GM12878 (cell line): Measurements from ENCODE around the gene RETN. TPM values are rescaled to one million over a fixed set of nuclear protein-coding genes. Genes with fewer than 3 reads are reported as not detected.
A peak's percentile ranks its signal among the peaks of the same experiment; 100 is the strongest.

ENCODE experiments used
- ATAC-seq: fragments of 200-7000 bp; cut with Tn5 transposase; 3 replicates; pipeline ENCODE4 v1.9.1; 2020; ENCODE audit warnings: mild to moderate bottlenecking, moderate library complexity
- BruUV-seq: library from RNA; stranded (reverse); fragments of 400-500 nt; replicated peaks from 2 replicates; lab custom pipeline; 2021; lab: Mats Ljungman, UMichigan
- CTCF ChIA-PET: fragments of 300-600 bp; sonication (Branson Sonifier 250); formaldehyde crosslinking; extraction: SDS; loops from one replicate; lab custom pipeline; 2021; ENCODE audit warnings: inconsistent platforms; lab: Yijun Ruan, JAX
- POLR2A ChIA-PET: fragments of 350-600 bp; formaldehyde crosslinking; extraction: SDS; loops from one replicate; lab custom pipeline; 2021; ENCODE audit warnings: inconsistent platforms; lab: Charles Lee
- RAD21 ChIA-PET: fragments of 300-600 bp; sonication (Branson Sonifier 250); formaldehyde crosslinking; loops from one replicate; lab custom pipeline; 2023; ENCODE audit warnings: antibody characterized with exemption; ENCODE audit not compliant: unreplicated experiment; lab: Charles Lee
- SMC1A ChIA-PET: fragments of 300-600 bp; sonication (Branson Sonifier 250); formaldehyde crosslinking; loops from one replicate; lab custom pipeline; 2023; ENCODE audit not compliant: unreplicated experiment, uncharacterized antibody; lab: Charles Lee
- DNase-seq: peaks from one replicate; pipeline ENCODE4 v3.0.0-alpha.2; 2011; ENCODE audit warnings: low read depth, low spot score
- FAIRE-seq: peaks from 3 replicates; lab custom pipeline; 2011; peaks lifted over from hg19 to GRCh38; lab: Jason Lieb, UNC
- H2AFZ ChIP-seq: 2 replicates; pipeline ENCODE4 v1.6.0; 2011; ENCODE audit warnings: low read depth, low read length, control low read depth; ENCODE audit not compliant: control insufficient read depth
- H3K27ac ChIP-seq: 2 replicates; pipeline ENCODE4 v1.5.1; 2011; ENCODE audit warnings: control low read depth; ENCODE audit not compliant: control insufficient read depth, insufficient read depth
- H3K27me3 ChIP-seq, 2 experiments: replicated peaks in 1 of 2; 2 replicates each; pipeline versions ENCODE4 v1.6.0 to v1.6.1; 2011; ENCODE audit warnings: low read length in 1 of 2; ENCODE audit not compliant: control insufficient read depth in 2 of 2, insufficient read depth in 2 of 2
- H3K36me3 ChIP-seq, 2 experiments: 2 replicates each; pipeline ENCODE4 v1.5.1; 2011; ENCODE audit warnings: low read length in 1 of 2; ENCODE audit not compliant: control insufficient read depth in 2 of 2, insufficient read depth in 2 of 2
- H3K4me1 ChIP-seq: 2 replicates; pipeline ENCODE4 v1.6.1; 2011; ENCODE audit warnings: mild to moderate bottlenecking, low read length, moderate library complexity, mixed read lengths; ENCODE audit not compliant: control insufficient read depth, insufficient read depth
- H3K4me2 ChIP-seq: 2 replicates; pipeline ENCODE4 v1.6.0; 2011; ENCODE audit warnings: control low read depth; ENCODE audit not compliant: control insufficient read depth, insufficient read depth
- H3K4me3 ChIP-seq: fragments of 200-600 bp; sonication (generic); 2 replicates; pipeline ENCODE4 v1.5.1; 2016
- H3K79me2 ChIP-seq: 2 replicates; pipeline ENCODE4 v1.6.0; 2011; ENCODE audit warnings: low read length; ENCODE audit not compliant: control insufficient read depth, insufficient read depth
- H3K9ac ChIP-seq: 2 replicates; pipeline ENCODE4 v1.8.0; 2011; ENCODE audit warnings: low read length, control low read depth, mixed read lengths; ENCODE audit not compliant: control insufficient read depth, insufficient read depth
- H3K9me3 ChIP-seq: replicated peaks from 3 replicates; pipeline ENCODE4 v1.5.1; 2011; ENCODE audit warnings: mild to moderate bottlenecking, low read length; ENCODE audit not compliant: control insufficient read depth, insufficient read depth
- H4K20me1 ChIP-seq: 2 replicates; pipeline ENCODE4 v1.6.0; 2011; ENCODE audit not compliant: control insufficient read depth, insufficient read depth
- ATF7 ChIP-seq: fragments of 450-650 bp; IDR thresholded peaks from 2 replicates; pipeline ENCODE4 v1.6.1; 2016; ENCODE audit warnings: low read depth, mild to moderate bottlenecking
- BHLHE40 ChIP-seq, 2 experiments: fragments of 450-650 bp in 1 of 2; IDR thresholded peaks; 2 replicates each; pipeline ENCODE4 v1.6.1; 2011 to 2017; ENCODE audit warnings: low read depth in 2 of 2, borderline replicate concordance in 1 of 2, improper control_type of control experiment in 1 of 2, low read length in 1 of 2, mild to moderate bottlenecking in 1 of 2
- BRCA1 ChIP-seq: IDR thresholded peaks from 2 replicates; pipeline ENCODE4 v1.6.1; 2011; ENCODE audit warnings: low read depth, low read length, improper control_type of control experiment
- FOS ChIP-seq: IDR thresholded peaks from 3 replicates; pipeline ENCODE4 v1.6.1; 2011; ENCODE audit warnings: borderline replicate concordance; ENCODE audit not compliant: insufficient read length; ENCODE audit errors: extremely low read depth
- IRF4 ChIP-seq: IDR thresholded peaks from 2 replicates; pipeline ENCODE4 v1.6.1; 2011; ENCODE audit warnings: low read depth, low read length
- KLF5 ChIP-seq: fragments of 450-650 bp; IDR thresholded peaks from 2 replicates; pipeline ENCODE4 v1.6.1; 2014; ENCODE audit warnings: mild to moderate bottlenecking; ENCODE audit not compliant: partially characterized antibody
- MYB ChIP-seq: fragments of 150-350 bp; IDR thresholded peaks from 2 replicates; pipeline ENCODE4 v1.6.1; 2014; ENCODE audit warnings: mild to moderate bottlenecking, low read depth, low read length, borderline replicate concordance
- NBN ChIP-seq: fragments of 450-650 bp; IDR thresholded peaks from 2 replicates; pipeline ENCODE4 v1.6.1; 2016
- NR2C1 ChIP-seq: fragments of 450-650 bp; IDR thresholded peaks from 2 replicates; pipeline ENCODE4 v1.6.1; 2017; ENCODE audit warnings: antibody characterized with exemption, mild to moderate bottlenecking, moderate library complexity
- NR2F1 ChIP-seq: fragments of 450-650 bp; conservative IDR thresholded peaks from 2 replicates; pipeline ENCODE4 v1.6.1; 2017; ENCODE audit warnings: mild to moderate bottlenecking
- POLR2A ChIP-seq: IDR thresholded peaks from 2 replicates; pipeline ENCODE4 v1.6.1; 2011; ENCODE audit warnings: low read depth, mild to moderate bottlenecking, low read length
- SMAD1 ChIP-seq: fragments of 450-650 bp; IDR thresholded peaks from 2 replicates; pipeline ENCODE4 v1.6.1; 2018; ENCODE audit warnings: mild to moderate bottlenecking, low read depth; ENCODE audit not compliant: partially characterized antibody
- STAT1 ChIP-seq: fragments of 450-650 bp; conservative IDR thresholded peaks from 2 replicates; pipeline ENCODE4 v1.6.1; 2014; ENCODE audit warnings: antibody characterized with exemption, mild to moderate bottlenecking
- SUPT20H ChIP-seq: IDR thresholded peaks from 2 replicates; pipeline ENCODE4 v1.6.1; 2011; ENCODE audit warnings: low read depth, mild to moderate bottlenecking, low read length, moderate library complexity, borderline replicate concordance; ENCODE audit not compliant: control insufficient read depth
- YY1 ChIP-seq: IDR thresholded peaks from 2 replicates; pipeline ENCODE4 v1.6.1; 2011; ENCODE audit warnings: low read depth, mild to moderate bottlenecking, low read length
- ZNF24 ChIP-seq: fragments of 450-650 bp; IDR thresholded peaks from 2 replicates; pipeline ENCODE4 v1.6.1; 2017; ENCODE audit warnings: antibody characterized with exemption, mild to moderate bottlenecking
- ZNF622 ChIP-seq: fragments of 450-650 bp; IDR thresholded peaks from 2 replicates; pipeline ENCODE4 v1.6.1; 2017; ENCODE audit warnings: mild to moderate bottlenecking, inconsistent platforms
- WGBS: methylation state at CpG from one replicate; pipeline ENCODE4 v1.1.6; 2016; ENCODE audit warnings: low lambda C conversion rate; ENCODE audit not compliant: insufficient replicate concordance, insufficient coverage; ENCODE audit errors: missing lambda C conversion rate; 5-methylcytosine and 5-hydroxymethylcytosine counted together
- in situ Hi-C: fragments of 300-500 bp; cut with MboI; formaldehyde crosslinking; loops from 9 replicates; pipeline ENCODE4 v1.14.3; 2018; ENCODE audit warnings: mixed read lengths
- intact Hi-C: fragments of 100-400 bp; cut with micrococcal nuclease; formaldehyde crosslinking; loops from one replicate; pipeline ENCODE4 v1.14.2; 2022; ENCODE audit not compliant: unreplicated experiment
- polyA plus RNA-seq, 11 experiments: library from polyadenylated mRNA; depleted of rRNA in 4 of 11; unstranded in 6 of 11; stranded (reverse) in 5 of 11; fragments of >200 nt; fragmentation: Nextera tagmentation in 4 of 11; fragmentation: Illumina TruSeq in 1 of 11; extraction: Ambion mirVana in 4 of 11; extraction: Trizol in 1 of 11; gene quantifications; 1 replicate in 1 of 11; 2 replicates in 10 of 11; pipeline versions ENCODE4 v1.2.1 to v1.2.3, GENCODE V29; 2011 to 2016; ENCODE audit warnings: inconsistent platforms in 2 of 11, missing spikeins in 2 of 11, low read depth in 1 of 11
- total RNA-seq, 4 experiments: library from RNA; depleted of rRNA in 3 of 4; stranded (reverse); fragments of >200 nt in 3 of 4; fragmentation: Illumina TruSeq in 1 of 4; extraction: Trizol in 1 of 4; gene quantifications; 2 replicates each; pipeline versions ENCODE4 v1.2.1 to v1.2.3, GENCODE V29; 2013 to 2021
- TF ChIP-seq, protein P1 (sequence below): fragments of 450-650 bp; IDR thresholded peaks from 2 replicates; pipeline ENCODE4 v1.6.1; 2017; ENCODE audit warnings: borderline replicate concordance
- TF ChIP-seq, protein P2 (sequence below): fragments of 450-650 bp; formaldehyde crosslinking; IDR thresholded peaks from 2 replicates; pipeline ENCODE4 v1.4.0; 2022; ENCODE audit warnings: mild to moderate bottlenecking, moderate library complexity
- TF ChIP-seq, protein P3 (sequence below): fragments of 450-650 bp; IDR thresholded peaks from 2 replicates; pipeline ENCODE4 v1.6.1; 2016; ENCODE audit warnings: mild to moderate bottlenecking

Gene RETN
- total and polyA plus RNA-seq, 10 of the 15 experiments (the other 5 are each of a cell fraction or from before 2014, with no cell fraction given) = 0.26 TPM; not detected in 9

DNA sequence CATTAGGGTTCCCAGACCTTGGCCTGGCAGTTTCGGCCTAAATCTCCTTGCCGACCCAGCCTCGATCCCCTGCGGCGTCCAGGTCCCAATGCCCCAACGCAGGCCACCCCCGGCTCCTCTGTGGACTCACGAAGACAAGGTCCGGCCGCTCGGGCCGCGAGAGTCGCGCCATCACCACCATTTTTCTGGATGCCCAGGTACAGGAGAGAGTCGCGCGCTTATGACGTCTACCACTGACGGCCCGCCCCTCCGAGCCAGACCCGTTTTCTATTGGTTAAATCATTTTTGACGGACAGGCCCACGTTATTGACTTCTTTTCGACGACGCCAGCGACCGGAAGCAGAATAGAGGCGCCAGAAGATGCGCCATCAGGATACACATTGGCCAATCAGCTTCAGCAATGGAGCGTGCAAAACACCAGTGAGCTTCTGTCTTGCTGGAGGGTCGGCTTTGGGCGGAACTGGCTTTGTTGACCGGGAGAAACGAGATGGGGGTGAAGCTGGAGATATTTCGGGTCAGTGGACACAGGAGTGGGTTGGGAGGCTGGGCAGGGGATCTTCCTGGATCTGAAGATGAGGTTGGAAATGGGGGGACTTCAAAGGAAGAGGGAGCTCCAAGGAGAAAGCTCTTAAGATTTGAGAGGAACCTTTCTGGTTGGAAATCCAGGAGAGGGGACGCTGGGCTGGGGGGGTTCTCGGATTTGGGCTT is 39.3 kb upstream of the RETN start, which contains the start of the genes PET100 and XAB2:
TSS of gene PET100 (plus strand) at position 447 of the 708 bp plus-strand sequence. CDS start at position 488, 41 bp downstream.
TSS of gene XAB2 (minus strand) at position 199 of the 708 bp plus-strand sequence. CDS start at position 181, 18 bp downstream.
- no peaks in the 10 kb centered on the region for H4K20me1 ChIP-seq
- H3K27ac ChIP-seq = peak within 1 kb of the TSS; percentile 80
- peak within 1 kb of the TSS; percentile 42 for H2AFZ ChIP-seq
- H3K27me3 ChIP-seq = no peaks in the 10 kb centered on the region
- peak; percentile 100 for FAIRE-seq
- in situ Hi-C loops = no loop called here
- H3K36me3 ChIP-seq = peaks cover 0 to 7% of the 10 kb centered on the region in 2 experiments; a peak in 3 of 4 replicates
- peaks cover 41% of the 10 kb centered on the region for H3K79me2 ChIP-seq
- H3K4me1 ChIP-seq = peaks cover 13% of the 10 kb centered on the region
- CTCF ChIA-PET = interaction anchor here (0.6 to 2.0 kb wide), 12 partner anchors 9 to 275 kb away, joined by 3 to 11 read pairs (median 3); partner anchors contain the start of gene TRAPPC5
- peak within 1 kb of the TSS; percentile 99 for H3K4me2 ChIP-seq
- DNase-seq = peak; percentile 99
- WGBS = under 1% methylated on average over 40 of the region's 40 CpGs
- H3K9me3 ChIP-seq = no peaks in the 10 kb centered on the region
- peak within 1 kb of the TSS; percentile 94 for H3K9ac ChIP-seq
- RAD21 ChIA-PET = interaction anchor here (0.6 to 1.9 kb wide), 7 partner anchors 24 to 530 kb away, joined by 3 to 11 read pairs (median 3); no protein-coding TSS in a partner anchor
- BruUV-seq = no TSS peak
- POLR2A ChIA-PET = interaction anchor here (0.5 to 1.1 kb wide), 6 partner anchors 23 to 233 kb away, joined by 3 to 4 read pairs (median 3); partner anchors contain the start of gene PNPLA6
- SMC1A ChIA-PET = interaction anchor here (1.0 to 1.7 kb wide), 3 partner anchors 9 to 61 kb away, joined by 3 to 5 read pairs (median 4); no protein-coding TSS in a partner anchor
- peak; percentile 100 for ATAC-seq
- intact Hi-C loops = no loop called here
- H3K4me3 ChIP-seq = peak within 1 kb of the TSS; percentile 96
- no peak for TF ChIP-seq SUPT20H
- TF ChIP-seq STAT1 = no peak
- no peak for TF ChIP-seq IRF4
- TF ChIP-seq KLF5 = peak; percentile 88
- peak; percentile 79 for TF ChIP-seq ATF7
- TF ChIP-seq, protein P1, sequence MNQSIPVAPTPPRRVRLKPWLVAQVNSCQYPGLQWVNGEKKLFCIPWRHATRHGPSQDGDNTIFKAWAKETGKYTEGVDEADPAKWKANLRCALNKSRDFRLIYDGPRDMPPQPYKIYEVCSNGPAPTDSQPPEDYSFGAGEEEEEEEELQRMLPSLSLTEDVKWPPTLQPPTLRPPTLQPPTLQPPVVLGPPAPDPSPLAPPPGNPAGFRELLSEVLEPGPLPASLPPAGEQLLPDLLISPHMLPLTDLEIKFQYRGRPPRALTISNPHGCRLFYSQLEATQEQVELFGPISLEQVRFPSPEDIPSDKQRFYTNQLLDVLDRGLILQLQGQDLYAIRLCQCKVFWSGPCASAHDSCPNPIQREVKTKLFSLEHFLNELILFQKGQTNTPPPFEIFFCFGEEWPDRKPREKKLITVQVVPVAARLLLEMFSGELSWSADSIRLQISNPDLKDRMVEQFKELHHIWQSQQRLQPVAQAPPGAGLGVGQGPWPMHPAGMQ = no peak
- no peak for TF ChIP-seq NR2F1
- peak; percentile 83 for TF ChIP-seq POLR2A
- peak; percentile 95 for TF ChIP-seq YY1
- no peak for TF ChIP-seq SMAD1
- TF ChIP-seq, protein P2, sequence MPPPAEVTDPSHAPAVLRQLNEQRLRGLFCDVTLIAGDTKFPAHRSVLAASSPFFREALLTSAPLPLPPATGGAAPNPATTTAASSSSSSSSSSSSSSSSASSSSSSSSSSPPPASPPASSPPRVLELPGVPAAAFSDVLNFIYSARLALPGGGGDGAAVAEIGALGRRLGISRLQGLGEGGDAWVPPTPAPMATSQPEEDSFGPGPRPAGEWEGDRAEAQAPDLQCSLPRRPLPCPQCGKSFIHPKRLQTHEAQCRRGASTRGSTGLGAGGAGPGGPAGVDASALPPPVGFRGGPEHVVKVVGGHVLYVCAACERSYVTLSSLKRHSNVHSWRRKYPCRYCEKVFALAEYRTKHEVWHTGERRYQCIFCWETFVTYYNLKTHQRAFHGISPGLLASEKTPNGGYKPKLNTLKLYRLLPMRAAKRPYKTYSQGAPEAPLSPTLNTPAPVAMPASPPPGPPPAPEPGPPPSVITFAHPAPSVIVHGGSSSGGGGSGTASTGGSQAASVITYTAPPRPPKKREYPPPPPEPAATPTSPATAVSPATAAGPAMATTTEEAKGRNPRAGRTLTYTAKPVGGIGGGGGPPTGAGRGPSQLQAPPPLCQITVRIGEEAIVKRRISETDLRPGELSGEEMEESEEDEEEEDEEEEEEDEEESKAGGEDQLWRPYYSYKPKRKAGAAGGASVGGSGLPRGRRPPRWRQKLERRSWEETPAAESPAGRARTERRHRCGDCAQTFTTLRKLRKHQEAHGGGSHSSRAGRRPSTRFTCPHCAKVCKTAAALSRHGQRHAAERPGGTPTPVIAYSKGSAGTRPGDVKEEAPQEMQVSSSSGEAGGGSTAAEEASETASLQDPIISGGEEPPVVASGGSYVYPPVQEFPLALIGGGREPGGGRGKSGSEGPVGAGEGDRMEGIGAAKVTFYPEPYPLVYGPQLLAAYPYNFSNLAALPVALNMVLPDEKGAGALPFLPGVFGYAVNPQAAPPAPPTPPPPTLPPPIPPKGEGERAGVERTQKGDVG (CRISPR knock-in tag) = no peak
- TF ChIP-seq, protein P3, sequence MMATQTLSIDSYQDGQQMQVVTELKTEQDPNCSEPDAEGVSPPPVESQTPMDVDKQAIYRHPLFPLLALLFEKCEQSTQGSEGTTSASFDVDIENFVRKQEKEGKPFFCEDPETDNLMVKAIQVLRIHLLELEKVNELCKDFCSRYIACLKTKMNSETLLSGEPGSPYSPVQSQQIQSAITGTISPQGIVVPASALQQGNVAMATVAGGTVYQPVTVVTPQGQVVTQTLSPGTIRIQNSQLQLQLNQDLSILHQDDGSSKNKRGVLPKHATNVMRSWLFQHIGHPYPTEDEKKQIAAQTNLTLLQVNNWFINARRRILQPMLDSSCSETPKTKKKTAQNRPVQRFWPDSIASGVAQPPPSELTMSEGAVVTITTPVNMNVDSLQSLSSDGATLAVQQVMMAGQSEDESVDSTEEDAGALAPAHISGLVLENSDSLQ = peak; percentile 100
- no peak for TF ChIP-seq BHLHE40 (IDR thresholded peaks at IDR 0.05; ENCODE audit: borderline replicate concordance in 1 of 2, low read depth in 2 of 2, low read length in 1 of 2)
- no peak for TF ChIP-seq ZNF622
- no peak for TF ChIP-seq ZNF24
- TF ChIP-seq BRCA1 = 0 out of 2 replicates have a peak, but pooled peaks have one; percentile 17
- peak; percentile 97 for TF ChIP-seq NBN
- peak; percentile 81 for TF ChIP-seq FOS
- peak; percentile 69 for TF ChIP-seq NR2C1
- no peak for TF ChIP-seq MYB
